ENCODE measurements around the gene PFDN5.

DNA sequence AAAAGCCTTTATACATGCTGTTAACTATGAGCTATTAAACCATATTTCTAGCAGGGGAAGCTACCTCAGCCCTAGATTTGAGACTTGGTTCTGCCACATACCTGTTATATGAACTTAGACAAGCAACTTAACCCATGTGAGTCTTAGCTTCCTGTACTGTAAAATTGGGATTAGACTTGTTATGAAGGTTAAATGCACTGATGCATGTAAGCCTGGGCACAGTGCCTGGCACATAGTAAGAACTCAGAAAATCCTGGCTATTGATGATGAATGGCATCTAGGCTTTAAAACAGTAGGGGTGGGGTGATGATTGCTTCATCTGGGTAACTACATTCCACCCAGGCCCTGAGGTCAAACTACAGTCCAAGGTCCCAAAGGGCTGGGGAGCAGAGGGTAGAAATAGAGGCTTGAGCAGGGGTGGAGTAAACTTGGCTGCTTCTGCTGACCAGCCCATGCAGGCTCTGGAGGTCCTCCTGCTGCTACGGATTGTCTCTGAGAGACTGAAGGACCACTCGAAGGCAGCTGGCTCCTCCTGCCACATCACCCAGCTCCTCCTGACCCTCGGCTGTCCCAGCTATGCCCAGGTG is 16.0 kb upstream of the PFDN5 start:
- TF ChIP-seq CTCF (IDR thresholded peaks at IDR 0.05), result no peak
- no peak for TF ChIP-seq POLR2A (IDR thresholded peaks at IDR 0.05)
